A673 (cell line): ENCODE data around the gene KLF16.

Experiments
- EZH2 ChIP-seq: fragments of 200-600 bp; sonication (generic); IDR thresholded peaks from 2 replicates; pipeline ENCODE4 v1.6.1; 2017; ENCODE audit warnings: borderline replicate concordance, low read depth, mild to moderate bottlenecking, mixed read lengths, antibody characterized with exemption, low read length; ENCODE audit not compliant: poor library complexity, severe bottlenecking
- TF ChIP-seq, protein P1 (sequence below): fragments of 300-800, 200-600 bp; sonication (generic); conservative IDR thresholded peaks from 2 replicates; pipeline ENCODE4 v1.5.1; 2017; ENCODE audit warnings: low read depth, mild to moderate bottlenecking, antibody characterized with exemption, low read length, moderate library complexity, mixed read lengths

GRCh38 chr19:1871140-1871597 is 7.8 kb upstream of the KLF16 start:
- TF ChIP-seq, protein P1, sequence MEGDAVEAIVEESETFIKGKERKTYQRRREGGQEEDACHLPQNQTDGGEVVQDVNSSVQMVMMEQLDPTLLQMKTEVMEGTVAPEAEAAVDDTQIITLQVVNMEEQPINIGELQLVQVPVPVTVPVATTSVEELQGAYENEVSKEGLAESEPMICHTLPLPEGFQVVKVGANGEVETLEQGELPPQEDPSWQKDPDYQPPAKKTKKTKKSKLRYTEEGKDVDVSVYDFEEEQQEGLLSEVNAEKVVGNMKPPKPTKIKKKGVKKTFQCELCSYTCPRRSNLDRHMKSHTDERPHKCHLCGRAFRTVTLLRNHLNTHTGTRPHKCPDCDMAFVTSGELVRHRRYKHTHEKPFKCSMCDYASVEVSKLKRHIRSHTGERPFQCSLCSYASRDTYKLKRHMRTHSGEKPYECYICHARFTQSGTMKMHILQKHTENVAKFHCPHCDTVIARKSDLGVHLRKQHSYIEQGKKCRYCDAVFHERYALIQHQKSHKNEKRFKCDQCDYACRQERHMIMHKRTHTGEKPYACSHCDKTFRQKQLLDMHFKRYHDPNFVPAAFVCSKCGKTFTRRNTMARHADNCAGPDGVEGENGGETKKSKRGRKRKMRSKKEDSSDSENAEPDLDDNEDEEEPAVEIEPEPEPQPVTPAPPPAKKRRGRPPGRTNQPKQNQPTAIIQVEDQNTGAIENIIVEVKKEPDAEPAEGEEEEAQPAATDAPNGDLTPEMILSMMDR = no peak
- TF ChIP-seq EZH2 = no peak
